Ovary (tissue), 9 donors: Measurements from ENCODE around the gene BMERB1. TPM values are rescaled to one million over a fixed set of nuclear protein-coding genes. Genes with fewer than 3 reads are reported as not detected.
"Not testable (repeated sequence)": the region's sequence is repeated elsewhere in the genome, so short reads cannot be mapped to it uniquely, and the experiment has no call there.

ENCODE experiments used
- DNase-seq, 5 donors: peaks; one replicate each; pipeline ENCODE4 v3.0.0-alpha.2; 2019 to 2020
- H3K27ac ChIP-seq, 2 donors: fragments of 200-600 bp; one replicate each; pipeline versions ENCODE4 v1.5.1 to v1.8.0; 2019 to 2022
- H3K27me3 ChIP-seq: fragments of 200-600 bp; one replicate; pipeline ENCODE4 v1.8.0; 2022
- H3K36me3 ChIP-seq: fragments of 200-600 bp; sonication (generic); one replicate; pipeline ENCODE4 v1.5.1; 2019
- H3K4me1 ChIP-seq: one replicate; pipeline ENCODE4 v1.8.1; 2013; ENCODE audit warnings: mild to moderate bottlenecking, moderate library complexity; ENCODE audit not compliant: insufficient read depth
- H3K4me3 ChIP-seq: fragments of 200-600 bp; sonication (generic); one replicate; pipeline ENCODE4 v1.5.1; 2017
- H3K9me3 ChIP-seq, 2 donors: fragments of 200-600 bp in 1 of 2; sonication (generic) in 1 of 2; one replicate each; pipeline versions ENCODE4 v1.5.1 to v1.8.1; 2013 to 2019; ENCODE audit warnings: mild to moderate bottlenecking in 1 of 2, moderate library complexity in 1 of 2
- EP300 ChIP-seq: sonication (generic); formaldehyde crosslinking; IDR thresholded peaks from one replicate; pipeline ENCODE4 v1.6.1; 2017; ENCODE audit warnings: antibody characterized with exemption
- POLR2A ChIP-seq: fragments of 450-650 bp; IDR thresholded peaks from one replicate; pipeline ENCODE4 v1.6.1; 2017; ENCODE audit warnings: antibody characterized with exemption, mild to moderate bottlenecking, moderate library complexity
- WGBS, 3 donors: extraction: QIAGEN DNeasy Blood & Tissue Kit in 1 of 3; methylation state at CpG; one replicate each; pipeline versions ENCODE4 v1.1.5 to v1.1.7; 2013 to 2017; 5-methylcytosine and 5-hydroxymethylcytosine counted together
- intact Hi-C, 4 donors: fragments of 100-400 bp; cut with DNase I; formaldehyde crosslinking; loops; one replicate each; pipeline versions ENCODE4 v1.11.0 to v1.15.1; 2022 to 2023
- polyA plus RNA-seq, 2 donors: library from polyadenylated mRNA; stranded (reverse); fragments of 200-250 nt in 1 of 2; fragments of 350-450 nt in 1 of 2; fragmentation: Illumina TruSeq in 1 of 2; extraction: RNeasy Lipid Tissue Mini Kit (QIAGEN cat#74804) in 1 of 2; gene quantifications; one replicate each; pipeline ENCODE4 v1.2.3, GENCODE V29; 2013 to 2014
- total RNA-seq, 7 donors: library from RNA; depleted of rRNA in 2 of 7; stranded (reverse); fragments of >200 nt in 2 of 7; fragmentation: NEBNext Ultra II Directional in 3 of 7; extraction: Animal tissue kit (Norgen Biotek cat#: 25700) in 3 of 7; gene quantifications; one replicate each; pipeline versions ENCODE4 v1.1.0 to v1.2.4, GENCODE V29; 2016 to 2023
- TF ChIP-seq, protein P1 (sequence below), 3 donors: fragments of 450-650 bp in 2 of 3; fragments of 200-600 bp in 1 of 3; IDR thresholded peaks; one replicate each; pipeline versions ENCODE4 v1.5.1 to v1.8.0; 2016 to 2022; ENCODE audit warnings: antibody characterized with exemption in 3 of 3, mild to moderate bottlenecking in 1 of 3
- donor health status: DM: no; HTN: no; CAD: no; lungs with moderate emphysema.
- donor health status: DM: no; HTN: no; CAD: no.
- donor health status: Bipolar disorder and iron deficiency.
- donor health status: DM: yes; HTN: yes; CAD: no.
- donor health status: DM: no; HTN: no; CAD: no.
- donor health status: DM: yes; HTN: yes; CAD: no.

Gene BMERB1
- total and polyA plus RNA-seq, 9 donors: 22.6 to 77.5 (median 65.2) TPM

DNA sequence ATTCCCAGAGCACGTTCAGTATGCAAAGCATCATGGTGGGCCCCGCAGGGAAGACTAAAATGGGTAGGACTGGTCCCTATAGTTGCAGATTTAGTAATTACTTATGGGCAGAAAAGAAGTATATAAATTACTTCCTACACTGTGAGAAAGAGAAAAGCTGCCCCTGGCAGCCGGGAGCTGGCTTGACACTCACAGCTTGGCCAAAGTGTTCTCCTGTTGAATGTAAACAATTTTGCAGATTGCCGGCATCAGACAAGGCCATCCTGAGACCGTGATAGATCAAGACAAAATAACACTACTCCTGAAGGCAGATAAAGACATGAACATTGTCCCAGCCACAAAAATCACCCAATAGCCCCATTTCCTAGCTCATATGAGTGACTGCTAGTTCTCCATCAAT, 110.0 kb downstream of the BMERB1 start:
- no peaks in the 10 kb centered on the region for H3K36me3 ChIP-seq
- H3K9me3 ChIP-seq: no peaks in the 10 kb centered on the region
- H3K27ac ChIP-seq: no peak overlapping the region
- TF ChIP-seq EP300: no peak
- TF ChIP-seq, protein P1, sequence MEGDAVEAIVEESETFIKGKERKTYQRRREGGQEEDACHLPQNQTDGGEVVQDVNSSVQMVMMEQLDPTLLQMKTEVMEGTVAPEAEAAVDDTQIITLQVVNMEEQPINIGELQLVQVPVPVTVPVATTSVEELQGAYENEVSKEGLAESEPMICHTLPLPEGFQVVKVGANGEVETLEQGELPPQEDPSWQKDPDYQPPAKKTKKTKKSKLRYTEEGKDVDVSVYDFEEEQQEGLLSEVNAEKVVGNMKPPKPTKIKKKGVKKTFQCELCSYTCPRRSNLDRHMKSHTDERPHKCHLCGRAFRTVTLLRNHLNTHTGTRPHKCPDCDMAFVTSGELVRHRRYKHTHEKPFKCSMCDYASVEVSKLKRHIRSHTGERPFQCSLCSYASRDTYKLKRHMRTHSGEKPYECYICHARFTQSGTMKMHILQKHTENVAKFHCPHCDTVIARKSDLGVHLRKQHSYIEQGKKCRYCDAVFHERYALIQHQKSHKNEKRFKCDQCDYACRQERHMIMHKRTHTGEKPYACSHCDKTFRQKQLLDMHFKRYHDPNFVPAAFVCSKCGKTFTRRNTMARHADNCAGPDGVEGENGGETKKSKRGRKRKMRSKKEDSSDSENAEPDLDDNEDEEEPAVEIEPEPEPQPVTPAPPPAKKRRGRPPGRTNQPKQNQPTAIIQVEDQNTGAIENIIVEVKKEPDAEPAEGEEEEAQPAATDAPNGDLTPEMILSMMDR (IDR thresholded peaks at IDR 0.05): no peak
- no peak for TF ChIP-seq POLR2A
- intact Hi-C loops: loop anchor here in 2 of 4 donors (10.0 kb wide), 1 partner anchor 110 kb away; the partner anchor contains the start of gene BMERB1 (in 2 of the 2)
- no peaks in the 10 kb centered on the region for H3K27me3 ChIP-seq
- no peak overlapping the region for H3K4me3 ChIP-seq
- no peak for DNase-seq
- peaks cover 2% of the 10 kb centered on the region for H3K4me1 ChIP-seq
- 23 to 33% (median 26%) methylated on average over 5 of the region's 5 CpGs for WGBS, 3 donors

DNA sequence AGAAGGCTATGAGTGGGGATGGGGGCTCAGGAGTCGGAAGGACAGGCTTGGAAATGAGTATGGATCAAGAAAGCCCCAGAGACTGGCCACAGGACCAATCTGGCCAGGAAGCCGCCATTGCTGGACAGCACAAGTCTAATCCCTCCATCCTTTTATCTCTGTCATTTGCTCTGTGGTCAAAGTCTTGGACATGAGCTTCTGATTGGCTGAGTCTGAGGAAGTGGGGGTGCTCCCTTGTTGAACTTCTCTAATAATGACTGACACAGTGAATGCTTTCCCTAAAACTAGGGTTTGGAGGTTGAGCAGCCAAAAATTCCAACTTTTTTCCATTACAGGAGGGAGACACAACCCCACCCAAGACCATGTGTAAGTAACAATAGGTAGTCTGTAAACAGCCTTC, 111.2 kb downstream of the BMERB1 start:
- Histone ChIP-seq H3K9me3 (no peaks in the 10 kb centered on the region), H3K4me3 (no peak overlapping the region), H3K36me3 (no peaks in the 10 kb centered on the region), H3K27me3 (no peaks in the 10 kb centered on the region), H3K27ac (no peak overlapping the region), H3K4me1 (peaks cover 2% of the 10 kb centered on the region)
- 97 to 98% (median 98%) methylated on average over 2 of the region's 2 CpGs for WGBS, 3 donors
- intact Hi-C loops: loop anchor here in 2 of 4 donors (10.0 kb wide), 1 partner anchor 111 kb away; the partner anchor contains the start of gene BMERB1 (in 2 of the 2)
- no peak for DNase-seq
- TF ChIP-seq, protein P1 (IDR thresholded peaks at IDR 0.05): no peak
- no peak for TF ChIP-seq EP300
- no peak for TF ChIP-seq POLR2A

DNA sequence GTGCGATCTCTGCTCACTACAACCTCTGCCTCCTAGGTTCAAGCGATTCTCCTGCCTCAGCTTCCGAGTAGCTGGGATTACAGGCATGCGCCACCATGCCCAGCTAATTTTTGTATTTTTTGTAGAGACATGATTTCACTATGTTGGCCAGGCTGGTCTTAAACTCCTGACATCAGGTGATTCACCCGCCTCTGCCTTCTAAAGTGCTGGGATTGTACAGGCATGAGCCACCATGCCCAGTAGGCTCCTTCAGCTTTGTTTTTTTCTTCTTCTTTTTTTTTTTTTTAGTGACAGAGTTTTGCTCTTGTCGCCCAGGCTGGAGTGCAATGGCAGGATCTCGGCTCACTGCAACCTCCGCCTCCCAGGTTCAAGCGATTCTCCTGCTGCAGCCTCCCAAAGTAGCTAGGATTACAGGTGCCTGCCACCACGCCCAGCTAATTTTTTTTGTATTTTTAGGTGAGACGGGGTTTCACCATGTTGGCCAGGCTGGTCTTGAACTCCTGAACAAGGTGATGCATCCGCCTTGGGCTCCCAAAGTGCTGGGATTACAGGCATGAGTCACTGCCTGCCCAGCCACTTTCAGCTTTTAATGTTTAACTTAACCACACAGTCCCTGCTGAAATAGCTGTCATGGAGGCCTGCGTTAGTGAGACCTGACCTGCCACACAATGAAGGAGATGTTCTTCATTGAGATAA, 112.8 kb downstream of the BMERB1 start:
- H3K9me3 ChIP-seq, DNase-seq, H3K36me3 ChIP-seq, H3K4me3 ChIP-seq, H3K27ac ChIP-seq, H3K27me3 ChIP-seq, H3K4me1 ChIP-seq: not testable (repeated sequence)
- WGBS, 3 donors: 94 to 97% (median 95%) methylated on average over 13 of the region's 13 CpGs
- intact Hi-C loops: loop anchor here in 2 of 4 donors (10.0 kb wide), 1 partner anchor 112 kb away; the partner anchor contains the start of gene BMERB1 (in 2 of the 2)

DNA sequence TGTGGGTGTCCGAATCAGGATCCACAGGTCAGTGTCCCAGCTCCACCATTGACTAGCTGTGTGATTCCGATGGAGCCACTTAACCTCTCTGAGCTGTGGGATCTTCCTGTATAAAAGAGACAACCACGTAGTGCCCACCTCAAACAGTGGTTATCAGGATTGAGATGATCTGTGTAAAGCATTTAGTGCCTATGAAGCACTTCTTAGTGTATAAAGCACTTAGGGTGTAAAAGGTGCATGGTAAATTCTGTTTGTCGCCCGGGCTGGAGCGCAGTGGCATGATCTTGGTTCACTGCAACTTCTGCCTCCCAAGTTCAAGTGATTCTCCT, 113.3 kb downstream of the BMERB1 start:
- intact Hi-C loops: loop anchor here in 2 of 4 donors (10.0 kb wide), 1 partner anchor 113 kb away; the partner anchor contains the start of gene BMERB1 (in 2 of the 2)
- Histone ChIP-seq H3K4me1 (peaks cover 4% of the 10 kb centered on the region), H3K27me3 (no peaks in the 10 kb centered on the region), H3K27ac (no peak overlapping the region), H3K36me3 (no peaks in the 10 kb centered on the region), H3K4me3 (no peak overlapping the region), H3K9me3 (no peaks in the 10 kb centered on the region)
- TF ChIP-seq EP300 (no peak), POLR2A (no peak)
- TF ChIP-seq, protein P1 (IDR thresholded peaks at IDR 0.05): no peak
- WGBS, 3 donors: 91 to 96% (median 95%) methylated on average over 6 of the region's 6 CpGs
- DNase-seq: no peak

DNA sequence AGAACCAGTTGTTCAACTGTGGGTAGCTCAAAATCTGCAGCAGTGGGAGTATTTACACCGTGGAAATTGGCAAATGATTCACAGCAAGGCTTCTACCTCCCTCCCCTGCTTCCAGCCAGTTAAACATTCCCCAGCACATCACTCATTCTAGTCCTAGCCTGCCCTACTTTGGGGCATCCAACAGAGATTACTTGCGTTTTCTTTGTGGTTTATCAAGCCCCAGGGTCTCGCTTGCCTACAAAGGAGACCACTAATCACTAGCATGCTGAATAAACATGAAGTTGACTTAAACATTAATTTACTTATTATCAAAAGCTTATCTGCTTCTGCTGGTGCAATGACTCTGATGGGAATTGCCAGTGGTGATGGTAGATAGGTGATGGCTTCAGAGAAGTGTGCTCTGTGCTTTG, 114.1 kb downstream of the BMERB1 start:
- Histone ChIP-seq H3K4me1 (peaks cover 8% of the 10 kb centered on the region), H3K27me3 (no peaks in the 10 kb centered on the region), H3K9me3 (no peaks in the 10 kb centered on the region), H3K4me3 (no peak overlapping the region), H3K27ac (no peak overlapping the region), H3K36me3 (no peaks in the 10 kb centered on the region)
- intact Hi-C loops: loop anchor here in 2 of 4 donors (10.0 kb wide), 1 partner anchor 114 kb away; the partner anchor contains the start of gene BMERB1 (in 2 of the 2)
- no peak for DNase-seq
- WGBS, 3 donors: 73 to 83% (median 74%) methylated on average over 3 of the region's 3 CpGs
- TF ChIP-seq, protein P1 (IDR thresholded peaks at IDR 0.05): no peak
- TF ChIP-seq POLR2A (no peak), EP300 (no peak)
